K562 (cell line): ENCODE data around the gene MAGI3. TPM values are rescaled to one million over a fixed set of nuclear protein-coding genes. Genes with fewer than 3 reads are reported as not detected.

Source experiments
- ATAC-seq: fragments of 200-7000 bp; cut with Tn5 transposase; 3 replicates; pipeline ENCODE4 v1.9.1; 2020; ENCODE audit warnings: moderate library complexity
- BruUV-seq: library from RNA; stranded (reverse); fragments of 400-500 nt; replicated peaks from 2 replicates; lab custom pipeline; 2021; lab: Mats Ljungman, UMichigan
- CTCF ChIA-PET: fragments of 300-600 bp; formaldehyde crosslinking; extraction: SDS; loops from one replicate; lab custom pipeline; 2021; ENCODE audit warnings: low intra/inter-chr PET ratio; lab: Yijun Ruan, JAX
- POLR2A ChIA-PET: fragments of 300-600, 350-650 bp; sonication (Branson Sonifier 250); formaldehyde crosslinking; extraction: SDS; loops from one replicate; lab custom pipeline; 2021; ENCODE audit warnings: antibody characterized with exemption, inconsistent platforms; lab: Yijun Ruan, JAX
- DNase-seq, 4 experiments: peaks; one replicate each; pipeline versions ENCODE4 v3.0.0 to v3.0.0-alpha.2; 2011 to 2018; ENCODE audit warnings: low spot score in 3 of 4, mixed read lengths in 3 of 4; ENCODE audit errors: extremely low read depth in 1 of 4
- FAIRE-seq: peaks from 2 replicates; lab custom pipeline; 2011; peaks lifted over from hg19 to GRCh38; lab: Jason Lieb, UNC
- H2AFZ ChIP-seq: 2 replicates; pipeline ENCODE4 v1.6.0; 2011; ENCODE audit warnings: low read depth, low read length, control low read depth, inconsistent platforms
- H3K27ac ChIP-seq: fragments of 200-600 bp; 3 replicates; pipeline ENCODE4 v1.8.0; 2011; ENCODE audit warnings: low read depth, mild to moderate bottlenecking, control low read depth, inconsistent platforms, low read length, moderate library complexity, mixed read lengths; ENCODE audit errors: extremely low read depth
- H3K27me3 ChIP-seq, 2 experiments: fragments of 300-600 bp in 1 of 2; 2 replicates in 1 of 2; 3 replicates in 1 of 2; pipeline versions ENCODE4 v1.6.0 to v1.8.0; 2011; ENCODE audit warnings: inconsistent platforms in 2 of 2, low read length in 2 of 2, mild to moderate bottlenecking in 1 of 2, mixed read lengths in 1 of 2, moderate library complexity in 1 of 2; ENCODE audit not compliant: control insufficient read depth in 2 of 2, insufficient read depth in 2 of 2
- H3K36me3 ChIP-seq: fragments of 300-600 bp; 3 replicates; pipeline ENCODE4 v1.8.0; 2011; ENCODE audit warnings: mild to moderate bottlenecking, low read length, inconsistent platforms; ENCODE audit not compliant: control insufficient read depth, insufficient read depth
- H3K4me1 ChIP-seq, 2 experiments: fragments of 200-600 bp in 1 of 2; replicated peaks in 1 of 2; 2 replicates in 1 of 2; 3 replicates in 1 of 2; pipeline versions ENCODE4 v1.5.1 to v1.8.0; 2011; ENCODE audit warnings: inconsistent platforms in 2 of 2, low read length in 2 of 2, mild to moderate bottlenecking in 1 of 2, mixed read lengths in 1 of 2, moderate library complexity in 1 of 2; ENCODE audit not compliant: control insufficient read depth in 2 of 2, insufficient read depth in 2 of 2
- H3K4me2 ChIP-seq: 2 replicates; pipeline ENCODE4 v1.6.1; 2011; ENCODE audit warnings: low read length, control low read depth, inconsistent platforms, mixed read lengths; ENCODE audit not compliant: insufficient read depth
- H3K4me3 ChIP-seq: fragments of 200-600 bp; sonication (generic), shearing (Covaris generic); 2 replicates; pipeline ENCODE4 v1.5.1; 2016; ENCODE audit warnings: control low read depth, inconsistent platforms
- H3K79me2 ChIP-seq: fragments of 200-600 bp; 3 replicates; pipeline ENCODE4 v1.8.0; 2011; ENCODE audit warnings: low read length, inconsistent platforms; ENCODE audit not compliant: control insufficient read depth, insufficient read depth
- H3K9ac ChIP-seq, 2 experiments: 2 replicates each; pipeline versions ENCODE4 v1.6.0 to v1.6.1; 2011; ENCODE audit warnings: low read depth in 2 of 2, low read length in 2 of 2, control low read depth in 1 of 2, inconsistent platforms in 1 of 2, mild to moderate bottlenecking in 1 of 2, mixed read lengths in 1 of 2; ENCODE audit not compliant: insufficient read depth in 1 of 2
- H3K9me1 ChIP-seq: one replicate; pipeline ENCODE4 v1.6.0; 2011; ENCODE audit warnings: inconsistent platforms, mild to moderate bottlenecking, low read length, moderate library complexity; ENCODE audit not compliant: control insufficient read depth, insufficient read depth
- H3K9me3 ChIP-seq: replicated peaks from 2 replicates; pipeline ENCODE4 v1.5.1; 2011; ENCODE audit warnings: low read depth, low read length, inconsistent platforms; ENCODE audit not compliant: control insufficient read depth, insufficient read depth
- H4K20me1 ChIP-seq: replicated peaks from 2 replicates; pipeline ENCODE4 v1.6.1; 2011; ENCODE audit warnings: low read length, inconsistent platforms, mixed read lengths; ENCODE audit not compliant: control insufficient read depth, insufficient read depth
- GTF2B ChIP-seq: IDR thresholded peaks from 2 replicates; pipeline ENCODE4 v1.6.1; 2011; ENCODE audit not compliant: insufficient read length; ENCODE audit errors: extremely low read depth
- POLR2AphosphoS5 ChIP-seq: IDR thresholded peaks from 2 replicates; pipeline ENCODE4 v1.6.1; 2011; ENCODE audit warnings: mild to moderate bottlenecking, low read depth, low read length, moderate library complexity; ENCODE audit not compliant: control insufficient read depth, insufficient read depth
- SP2 ChIP-seq: IDR thresholded peaks from 2 replicates; pipeline ENCODE4 v1.6.1; 2011; ENCODE audit warnings: mild to moderate bottlenecking, low read depth, low read length, moderate library complexity; ENCODE audit not compliant: poor library complexity, severe bottlenecking; ENCODE audit errors: extremely low read depth
- TCF15 ChIP-seq: fragments of 250-450 bp; sonication (Bioruptor Pico); IDR thresholded peaks from 2 replicates; pipeline ENCODE4 v1.8.0; 2022; ENCODE audit warnings: moderate library complexity, mild to moderate bottlenecking, inconsistent platforms
- TEAD1 ChIP-seq, 2 experiments: fragments of 450-650 bp in 1 of 2; sonication (generic) in 1 of 2; formaldehyde crosslinking; IDR thresholded peaks; 2 replicates each; pipeline versions ENCODE4 v1.4.0 to v1.8.0; 2020 to 2022; ENCODE audit warnings: mild to moderate bottlenecking in 2 of 2, missing genetic modification reagents in 1 of 2
- TSC22D4 ChIP-seq: fragments of 450-650 bp; IDR thresholded peaks from 2 replicates; pipeline ENCODE4 v1.6.1; 2016; ENCODE audit warnings: missing genetic modification characterization, missing biosample characterization, control low read depth
- ZNF232 ChIP-seq: sonication (generic); formaldehyde crosslinking; IDR thresholded peaks from 2 replicates; pipeline ENCODE4 v1.8.0; 2022; ENCODE audit warnings: mild to moderate bottlenecking, missing genetic modification reagents
- WGBS: fragments of 100-300 bp; shearing (Covaris generic); methylation state at CpG from one replicate; pipeline ENCODE4 v1.1.6; 2016; ENCODE audit warnings: low coverage, mixed read lengths; ENCODE audit not compliant: insufficient coverage; ENCODE audit errors: missing lambda C conversion rate; 5-methylcytosine and 5-hydroxymethylcytosine counted together
- in situ Hi-C: fragments of 300-500 bp; cut with MboI; formaldehyde crosslinking; loops from 4 replicates; pipeline ENCODE4 v1.15.0; 2018; ENCODE audit warnings: inconsistent platforms, mixed read lengths
- intact Hi-C: fragments of 100-400 bp; cut with micrococcal nuclease; formaldehyde crosslinking; loops from 2 replicates; pipeline ENCODE4 v1.14.2; 2022
- polyA plus RNA-seq, 8 experiments: library from polyadenylated mRNA; depleted of rRNA in 4 of 8; stranded (reverse) in 5 of 8; unstranded in 3 of 8; fragments of >200 nt; fragmentation: Nextera tagmentation in 2 of 8; fragmentation: Illumina TruSeq in 1 of 8; extraction: Ambion mirVana in 2 of 8; extraction: Trizol in 1 of 8; gene quantifications; 2 replicates each; pipeline versions ENCODE4 v1.2.1 to v1.2.3, GENCODE V29; 2011 to 2014; ENCODE audit warnings: inconsistent platforms in 1 of 8, missing spikeins in 1 of 8
- total RNA-seq, 7 experiments: library from RNA; depleted of rRNA in 6 of 7; stranded (reverse); fragments of >200 nt in 6 of 7; fragmentation: Illumina TruSeq in 2 of 7; extraction: Trizol in 2 of 7; gene quantifications; 2 replicates each; pipeline versions ENCODE4 v1.2.1 to v1.2.3, GENCODE V29; 2011 to 2021; ENCODE audit warnings: low replicate concordance in 1 of 7

Gene MAGI3
- total and polyA plus RNA-seq, 9 of the 15 experiments (the other 6 are each of a cell fraction or from before 2014, with no cell fraction given) = 1.0 to 8.6 (median 5.5) TPM

- DNase-seq (no peak), ATAC-seq (no peak), FAIRE-seq (no peak)
- 0 out of 2 replicates have a peak, but pooled peaks cover 2% of the 10 kb centered on the region for H3K9me3 ChIP-seq
- no peak overlapping the region for H3K4me3 ChIP-seq
- H3K79me2 ChIP-seq = no peaks in the 10 kb centered on the region
- no peak for TF ChIP-seq SP2
- no peak for TF ChIP-seq TSC22D4 (tag)
- no peak for TF ChIP-seq POLR2AphosphoS5
- TF ChIP-seq TEAD1 (CRISPR knock-in tag; IDR thresholded peaks at IDR 0.05) = no peak
- no peak for TF ChIP-seq GTF2B
- TF ChIP-seq TCF15 (CRISPR knock-in tag) = no peak
- no peak for TF ChIP-seq ZNF232 (CRISPR knock-in tag)
- H3K27ac ChIP-seq = no peak overlapping the region
- BruUV-seq = no TSS peak
- H3K36me3 ChIP-seq = no peaks in the 10 kb centered on the region
- H2AFZ ChIP-seq = no peak overlapping the region
- H3K9me1 ChIP-seq = no peaks in the 10 kb centered on the region
- no peak overlapping the region for H3K9ac ChIP-seq
- intact Hi-C loops = no loop called here
- no peaks in the 10 kb centered on the region for H4K20me1 ChIP-seq
- no peak overlapping the region for H3K4me2 ChIP-seq
- CTCF ChIA-PET = no interaction called here
- 0% methylated on average over 1 of the region's 1 CpG for WGBS
- in situ Hi-C loops = no loop called here
- H3K4me1 ChIP-seq = no peaks in the 10 kb centered on the region
- POLR2A ChIA-PET = no interaction called here
- no peaks in the 10 kb centered on the region for H3K27me3 ChIP-seq
These were observed 125.2 kb downstream of the MAGI3 start for GRCh38 chr1:113515498-113515897.
